GM21737 (cell line): ENCODE measurements around the gene RBM48.
"Not testable (repeated sequence)": the region's sequence is repeated elsewhere in the genome, so short reads cannot be mapped to it uniquely, and the experiment has no call there.

Source experiments
- ATAC-seq: cut with Tn5 transposase; IDR thresholded peaks from one replicate; pipeline ENCODE4 v1.9.1; 2021; ENCODE audit warnings: mild to moderate bottlenecking, moderate library complexity; ENCODE audit not compliant: unreplicated experiment

The RBM48 gene

DNA sequence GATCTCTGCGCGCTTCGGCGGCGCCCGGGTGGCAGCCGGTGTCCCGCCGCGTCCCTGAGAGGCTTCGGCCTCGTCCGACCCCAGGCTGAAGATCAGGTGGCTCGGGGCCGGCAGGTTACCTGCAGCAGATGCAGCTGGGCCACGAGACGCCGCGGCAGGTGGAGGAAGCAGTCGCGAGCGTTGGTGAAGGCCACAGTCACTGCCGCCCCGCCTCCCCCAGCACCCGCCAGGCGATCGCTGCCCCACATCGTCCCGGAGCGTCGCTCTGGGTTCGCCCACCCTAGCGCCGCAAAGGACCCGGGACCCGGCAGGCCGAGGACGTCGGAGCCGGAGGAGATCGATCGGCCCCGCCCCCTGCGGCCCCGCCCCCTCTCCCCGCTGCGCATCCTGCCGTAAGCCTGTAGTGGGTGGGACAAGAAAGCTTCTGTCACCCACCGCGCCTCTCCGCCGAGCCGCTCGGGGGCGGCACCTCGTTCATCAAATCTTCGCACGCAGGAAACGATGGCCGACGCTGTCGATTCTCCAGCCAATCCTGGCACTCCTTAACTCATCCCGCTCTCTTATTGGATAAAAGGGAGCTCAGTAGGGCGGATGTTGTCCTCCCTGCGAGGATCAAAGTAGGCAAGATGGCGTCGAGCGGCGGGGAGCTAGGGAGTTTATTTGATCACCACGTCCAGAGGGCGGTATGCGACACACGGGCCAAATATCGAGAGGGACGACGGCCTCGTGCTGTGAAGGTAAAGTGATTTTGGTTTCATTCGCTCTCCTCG is at the start of gene RBM48, which contains the start of gene PEX1:
Gene RBM48, plus strand, starts transcription at position 608 of the 770 bp plus-strand sequence. Its CDS starts 19 bp downstream, at position 627.
Gene PEX1, minus strand, starts transcription at position 333 of the 770 bp plus-strand sequence. Its CDS starts 85 bp downstream, at position 248.
- ATAC-seq, result peak; percentile 96

DNA sequence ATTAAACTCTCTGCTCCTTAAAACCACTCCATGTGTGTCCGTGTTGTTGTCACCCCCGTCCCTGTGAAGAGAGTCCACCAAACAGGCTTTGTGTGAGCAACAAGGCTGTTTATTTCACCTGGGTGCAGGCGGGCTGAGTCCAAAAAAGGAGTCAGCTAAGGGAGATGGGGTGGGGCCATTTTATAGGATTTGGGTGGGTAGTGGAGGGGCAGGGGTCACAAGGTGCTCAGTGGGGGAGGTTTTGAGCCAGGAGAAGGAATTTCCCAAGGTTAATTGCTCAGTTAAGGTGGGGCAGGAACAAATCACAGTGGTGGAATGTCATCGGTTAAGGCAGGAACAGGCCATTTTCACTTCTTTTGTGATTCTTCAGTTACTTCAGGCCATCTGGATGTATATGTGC is 49.4 kb upstream of the RBM48 start:
- ATAC-seq, result not testable (repeated sequence)

DNA sequence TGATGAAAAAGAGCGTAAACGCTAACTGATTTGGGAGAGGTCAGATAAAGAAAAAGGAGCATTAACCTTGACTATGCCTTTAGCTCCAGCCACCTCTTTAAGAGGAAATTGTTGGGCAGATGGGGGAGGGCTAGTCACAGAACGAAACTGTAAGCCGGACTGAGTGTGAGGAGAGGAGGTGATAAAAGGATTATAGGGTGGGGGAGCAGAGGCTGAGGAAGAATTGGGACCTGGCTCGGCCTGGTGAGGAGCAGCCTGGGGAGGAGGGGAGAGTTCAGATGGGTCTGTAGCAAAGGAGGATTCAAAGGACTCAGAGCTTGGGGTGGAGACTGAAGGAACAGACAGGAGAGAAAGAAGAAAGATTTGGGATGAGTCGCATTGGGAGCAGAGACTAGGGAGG is 45.0 kb upstream of the RBM48 start:
- ATAC-seq, result not testable (repeated sequence)

DNA sequence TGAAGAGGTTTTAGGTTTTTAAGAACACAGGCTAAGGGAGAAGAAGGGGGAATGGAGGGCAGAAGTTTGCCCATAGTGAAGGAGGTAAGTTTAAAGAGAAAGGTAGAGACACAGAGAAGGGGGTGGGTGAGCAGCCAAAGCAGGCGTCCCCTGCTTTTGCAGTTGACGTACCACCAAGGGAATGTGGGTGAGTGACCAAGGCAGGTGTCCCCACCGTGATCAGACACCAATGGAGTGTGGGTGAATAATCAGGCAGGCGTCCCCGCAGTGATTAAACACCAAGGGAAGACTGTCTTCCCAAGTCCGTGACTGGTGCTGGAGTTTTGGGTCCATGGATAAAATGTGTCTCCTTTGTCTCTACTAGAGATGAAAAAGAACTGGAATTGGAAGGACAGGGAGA is 44.4 kb upstream of the RBM48 start:
- not testable (repeated sequence) for ATAC-seq

DNA sequence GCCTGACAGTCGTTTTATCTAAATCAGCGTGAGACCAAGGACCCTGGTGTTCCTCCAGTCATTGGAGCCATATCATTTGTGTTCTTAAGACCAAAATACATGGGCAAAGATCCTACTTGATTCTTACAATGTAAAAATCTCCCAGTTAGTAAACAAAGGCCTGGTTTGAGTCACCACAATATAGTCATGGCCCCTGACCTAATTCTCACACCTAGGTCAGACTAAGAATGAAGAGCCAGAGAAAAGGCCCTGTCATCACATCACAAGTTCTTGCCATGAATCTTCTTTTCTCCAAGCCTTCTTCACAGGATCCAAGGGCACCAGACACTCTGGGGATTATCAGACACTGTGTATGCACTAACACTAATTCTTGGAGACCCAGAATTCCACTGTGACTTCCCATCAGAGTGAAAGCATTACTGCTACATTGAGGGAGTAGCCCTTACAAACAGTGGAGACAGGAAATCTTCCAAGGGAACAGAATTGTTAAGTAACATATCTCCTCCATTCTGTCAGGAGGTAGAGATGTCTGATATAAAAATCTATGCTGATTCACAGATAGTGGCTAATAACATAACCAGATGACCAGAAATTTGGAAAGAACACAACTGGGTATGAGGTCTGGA is 43.2 kb upstream of the RBM48 start:
- no peak for ATAC-seq

DNA sequence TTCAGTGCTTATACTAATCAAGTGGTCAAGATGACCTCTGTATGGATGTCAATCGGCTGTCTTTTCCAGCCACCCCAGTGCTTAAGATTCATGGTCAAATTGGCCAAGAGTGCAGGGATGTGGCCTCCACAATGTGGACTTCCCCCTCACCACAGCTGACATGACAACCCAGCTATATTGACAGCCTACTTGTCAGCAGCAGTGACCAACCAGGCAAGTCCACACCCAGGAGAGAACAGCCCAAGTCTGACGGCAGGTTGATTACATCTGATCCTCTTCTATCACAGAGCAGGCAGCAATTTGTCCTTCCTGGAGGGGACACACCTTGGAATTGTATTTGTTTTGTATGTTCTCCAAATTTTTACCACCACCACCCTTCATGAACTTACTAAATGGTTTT is 42.6 kb upstream of the RBM48 start:
- ATAC-seq, result no peak

DNA sequence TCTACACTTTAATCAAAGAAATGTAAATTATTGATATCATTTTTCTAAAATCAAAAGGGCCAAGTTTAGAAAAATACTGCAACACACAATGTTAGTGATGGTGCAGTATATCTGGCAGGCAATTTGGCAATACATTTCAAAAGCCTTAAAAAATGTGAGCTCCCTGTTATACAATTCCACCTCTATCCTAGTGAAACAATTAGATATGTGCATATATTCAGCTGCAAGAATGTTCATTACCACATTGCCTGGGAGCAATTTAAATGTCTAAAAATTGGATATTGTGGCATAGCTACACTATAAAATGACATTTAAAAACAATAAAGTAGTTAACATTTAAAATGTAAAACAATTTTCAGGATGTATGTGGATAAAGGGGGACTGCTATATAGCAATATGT is 40.8 kb upstream of the RBM48 start:
- ATAC-seq, result no peak

DNA sequence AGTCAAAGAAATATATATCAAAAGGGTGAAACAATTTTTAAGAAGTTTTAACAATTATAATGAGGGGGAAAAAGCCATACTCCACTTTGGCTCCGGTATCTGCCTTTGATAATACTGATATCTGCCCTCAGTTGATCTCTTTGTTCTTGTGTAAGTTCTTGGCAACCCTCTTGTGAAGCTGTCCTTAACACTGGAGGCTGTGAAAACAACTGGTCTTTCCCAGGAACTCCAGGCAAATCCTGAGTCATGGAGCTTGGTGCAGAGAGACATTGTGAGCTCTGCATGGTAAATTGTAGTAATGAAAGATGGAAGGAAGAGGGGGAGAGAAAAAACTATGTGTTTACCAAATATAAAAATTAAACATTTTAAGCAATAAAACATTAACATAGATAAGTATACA is 39.0 kb upstream of the RBM48 start:
- ATAC-seq, result no peak

DNA sequence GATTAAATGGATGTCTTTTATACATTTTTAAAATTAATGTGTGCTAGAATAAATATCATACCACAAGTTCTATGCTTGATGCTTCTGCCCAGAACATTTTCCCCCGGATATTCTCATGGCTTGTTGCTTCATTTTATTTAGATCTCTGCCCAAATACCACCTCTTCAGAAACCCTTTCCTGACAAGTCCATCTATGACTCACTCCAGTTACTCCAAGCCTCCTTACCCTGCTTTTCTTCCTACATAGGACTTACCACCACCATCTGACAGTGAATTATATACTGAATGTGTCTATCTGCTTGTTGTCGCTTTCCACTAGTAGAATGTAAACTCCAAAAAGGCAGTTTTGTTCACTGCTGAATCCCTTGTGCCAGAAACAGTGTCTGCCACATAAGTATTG is 31.7 kb upstream of the RBM48 start:
- no peak for ATAC-seq

DNA sequence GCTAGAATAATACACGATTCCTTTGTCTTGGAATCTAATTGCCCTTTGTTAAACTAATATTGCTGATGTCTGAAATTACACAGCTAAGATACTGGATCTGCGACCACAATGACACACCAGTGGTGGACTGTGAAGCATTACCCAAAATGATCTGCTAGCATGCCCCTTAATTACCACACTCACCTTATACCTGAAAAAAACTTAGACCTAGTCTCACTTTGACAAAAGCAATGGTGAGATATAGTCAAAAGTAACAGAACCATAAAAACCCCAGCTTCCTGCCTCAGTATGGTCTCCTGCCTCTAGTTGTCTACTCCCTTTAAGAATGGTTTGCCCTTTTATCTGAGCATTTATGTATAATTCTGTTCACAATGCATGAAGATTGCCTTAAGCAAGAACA is 30.0 kb upstream of the RBM48 start:
- no peak for ATAC-seq

DNA sequence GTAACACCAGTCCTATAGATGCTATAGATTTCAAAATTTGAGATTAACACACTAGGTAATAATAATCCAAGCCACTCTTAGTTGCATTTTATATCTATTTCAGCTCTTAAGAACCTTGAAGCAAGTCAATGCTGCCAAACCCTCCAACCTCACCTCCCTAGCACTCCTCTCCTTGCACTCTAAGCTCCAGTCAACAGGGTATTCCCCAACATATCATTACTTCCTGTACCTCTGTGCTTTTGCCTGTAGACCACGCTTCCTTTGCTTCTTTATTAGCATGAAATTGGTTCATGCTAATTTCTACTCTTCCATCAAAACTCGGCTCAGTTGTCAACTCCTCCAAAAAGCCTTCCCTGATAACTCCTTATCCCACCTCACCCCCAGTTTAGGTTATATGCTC is 24.8 kb upstream of the RBM48 start:
- ATAC-seq, result no peak

DNA sequence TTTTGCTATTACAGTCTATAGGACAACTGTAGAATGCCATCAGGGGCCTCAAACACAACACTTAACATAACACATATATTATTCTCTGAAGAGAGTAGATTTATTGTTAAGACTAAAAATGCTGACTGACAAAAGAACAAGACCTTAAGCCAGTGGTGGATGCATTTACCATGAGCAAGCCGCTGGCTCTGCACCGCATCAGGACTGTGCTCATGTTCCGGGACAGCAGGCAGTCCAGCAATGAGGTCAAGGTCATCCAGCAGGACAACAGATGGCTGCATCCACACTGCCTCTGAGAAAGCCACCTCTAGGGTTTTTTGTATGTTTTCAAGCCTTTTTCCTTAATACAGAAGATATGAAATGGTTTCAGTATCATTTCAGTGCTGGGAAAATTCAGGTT is 24.0 kb upstream of the RBM48 start:
- no peak for ATAC-seq

DNA sequence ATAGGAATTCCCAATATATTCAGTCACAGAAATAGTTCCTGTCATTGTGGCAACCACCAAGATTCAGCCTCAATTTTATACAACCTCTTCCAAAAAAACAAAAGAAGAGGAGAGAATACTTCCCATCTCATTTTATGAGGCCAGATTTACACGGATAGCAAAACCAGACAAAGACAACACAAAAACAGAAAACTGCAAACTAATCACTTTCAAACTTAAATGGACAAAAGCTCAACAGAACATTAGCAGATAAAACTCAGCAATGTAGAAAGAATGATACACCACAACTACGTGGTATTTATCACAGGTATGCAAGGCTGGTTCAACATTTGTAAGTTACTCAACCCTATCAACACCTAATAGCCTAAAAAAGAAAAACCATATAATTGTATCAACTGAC is 22.2 kb upstream of the RBM48 start:
- ATAC-seq, result no peak

DNA sequence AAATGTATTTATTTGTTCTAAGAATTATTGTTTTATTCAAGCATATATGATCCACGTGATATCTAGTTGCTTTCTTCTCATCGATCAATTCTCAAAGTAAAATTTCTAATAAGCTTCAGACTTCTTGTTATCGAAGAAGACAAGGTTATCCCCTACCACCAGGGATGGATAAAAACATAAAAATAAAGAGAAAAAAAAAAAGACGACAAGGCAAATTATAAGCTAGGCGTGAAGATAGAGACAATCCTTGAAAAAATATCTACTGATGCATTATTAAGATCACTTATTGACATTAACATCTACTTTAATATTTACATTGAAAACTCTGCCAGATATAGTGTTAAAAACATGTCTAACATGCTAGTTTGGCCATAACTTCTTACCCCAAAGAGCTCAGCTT is 19.6 kb upstream of the RBM48 start:
- ATAC-seq, result no peak

DNA sequence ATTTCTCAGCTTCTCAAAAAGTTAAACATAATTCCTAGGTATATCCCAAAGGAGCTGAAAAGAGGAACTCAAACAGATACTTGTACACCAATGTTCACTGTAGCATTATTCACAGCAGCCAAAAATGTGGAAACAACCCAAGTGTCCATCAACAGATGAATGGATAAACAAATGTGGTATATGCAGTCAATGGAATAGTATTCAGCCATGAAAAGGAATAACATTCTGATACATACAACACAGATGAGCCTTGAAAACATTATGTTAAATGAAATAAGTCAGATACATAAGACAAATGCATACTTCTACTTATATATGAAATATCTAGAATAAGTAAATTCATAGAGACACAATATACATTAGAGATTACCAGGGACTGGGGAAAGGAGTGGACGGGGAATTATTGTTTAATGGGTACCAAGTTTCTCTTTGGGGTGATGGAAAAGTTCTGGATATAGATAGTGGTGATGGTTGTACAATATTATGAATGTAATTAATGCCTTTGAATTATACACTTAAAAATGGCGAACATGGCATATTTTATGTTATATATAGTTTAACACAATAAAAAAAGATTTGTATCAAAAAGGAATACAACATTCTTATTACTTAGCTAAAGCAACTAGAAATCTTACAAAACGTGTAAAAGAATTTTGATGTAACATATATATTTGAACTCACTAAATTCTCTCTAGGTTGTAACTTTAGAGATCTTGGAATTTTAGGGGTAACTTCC is 15.3 kb upstream of the RBM48 start:
- ATAC-seq, result no peak

DNA sequence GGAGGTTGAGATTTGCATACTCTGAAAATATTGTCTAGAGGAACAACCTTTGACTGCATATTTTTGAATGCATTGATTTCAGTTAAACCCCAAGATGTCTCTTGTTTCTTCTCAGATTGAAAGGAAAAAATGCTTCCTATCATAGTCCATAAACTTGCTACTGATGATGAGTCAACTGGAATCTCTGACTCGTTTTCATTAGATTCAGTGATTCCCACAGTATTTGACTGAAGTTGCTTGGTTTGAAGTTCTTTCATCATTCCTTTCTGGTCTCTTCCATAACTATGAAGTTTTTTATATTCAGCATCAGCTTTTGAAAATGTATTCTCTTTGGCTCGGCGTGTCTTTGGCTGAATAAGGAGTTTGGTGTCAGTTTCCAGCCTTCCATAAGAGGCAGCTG is 11.0 kb upstream of the RBM48 start:
- ATAC-seq, result no peak

DNA sequence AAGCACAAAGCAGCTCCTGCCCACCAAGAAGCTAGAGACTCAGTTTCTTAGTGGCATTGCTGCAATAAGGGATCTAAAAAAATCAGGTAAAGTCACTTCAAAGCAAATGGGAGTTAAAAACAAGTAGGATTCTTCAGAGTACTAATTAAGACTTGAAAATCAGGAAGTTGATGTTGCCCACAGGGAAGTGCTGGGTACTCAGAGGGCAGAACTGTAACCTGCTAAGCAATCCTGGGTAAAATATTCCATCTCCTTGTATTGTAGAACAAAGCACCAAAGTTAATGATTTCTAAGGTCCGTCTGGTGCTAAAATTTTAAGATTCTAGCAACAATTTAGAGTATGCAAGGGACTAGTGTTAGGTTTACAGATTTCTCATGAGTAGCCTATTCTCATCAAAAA is 8.6 kb upstream of the RBM48 start:
- ATAC-seq, result no peak

DNA sequence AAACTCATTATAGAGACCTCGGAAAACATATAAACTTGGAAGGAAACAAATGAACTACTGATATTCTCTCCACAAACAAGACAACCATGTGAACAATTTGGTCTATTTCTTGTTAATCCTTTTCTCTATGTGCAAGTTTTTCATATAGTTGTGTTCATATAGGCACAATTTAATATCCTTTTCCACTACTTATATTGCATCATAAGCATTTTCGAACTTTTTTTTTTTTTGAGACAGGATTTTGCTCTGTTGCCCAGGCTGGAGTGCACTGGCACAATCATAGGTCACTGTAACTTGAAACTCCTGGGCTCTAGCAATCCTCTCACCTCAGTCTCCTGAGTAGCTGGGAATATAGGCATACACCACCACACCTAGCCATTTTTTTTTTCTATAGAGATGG is 5.5 kb upstream of the RBM48 start:
- no peak for ATAC-seq

DNA sequence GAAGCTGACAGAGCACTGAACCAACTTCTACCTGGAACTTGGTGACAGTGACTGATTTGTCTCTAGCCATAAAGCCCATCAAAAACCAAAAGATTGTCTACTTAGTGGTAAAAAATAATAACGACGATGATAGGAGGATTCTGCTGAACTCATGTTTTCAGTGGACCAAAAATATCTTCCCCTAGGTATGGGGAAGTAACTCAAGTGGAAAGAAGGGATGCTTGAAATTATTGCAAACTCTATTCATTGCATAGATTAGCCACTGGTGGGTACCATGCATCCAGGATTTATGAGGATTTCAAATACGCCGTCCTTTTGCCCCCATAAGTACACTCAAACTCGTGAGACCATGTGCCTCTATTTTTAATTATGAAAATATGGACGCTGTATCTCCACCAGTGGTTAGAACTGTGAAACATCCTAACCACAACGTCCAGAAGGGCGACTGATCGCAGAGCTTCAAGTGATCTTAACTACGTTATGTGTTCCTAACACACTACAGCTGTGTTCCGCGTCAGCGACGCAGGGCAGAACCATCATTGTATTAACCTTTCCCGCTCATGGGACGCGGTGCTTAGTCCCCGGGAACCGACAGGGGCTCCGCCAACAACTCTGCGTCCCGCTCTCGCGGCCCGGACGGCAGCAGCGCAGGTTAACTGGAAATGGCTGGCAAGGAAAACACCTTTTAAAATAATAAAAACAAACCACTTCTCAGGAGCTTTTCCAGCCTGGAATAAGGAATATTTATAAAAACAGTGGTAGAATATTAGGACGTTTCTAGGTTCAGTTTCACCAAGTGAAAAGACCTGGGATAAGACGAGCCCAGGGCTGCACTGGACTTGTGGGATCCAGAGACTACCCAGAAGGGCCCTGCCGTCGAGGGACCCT is 1.1 kb upstream of the RBM48 start:
- no peak for ATAC-seq

DNA sequence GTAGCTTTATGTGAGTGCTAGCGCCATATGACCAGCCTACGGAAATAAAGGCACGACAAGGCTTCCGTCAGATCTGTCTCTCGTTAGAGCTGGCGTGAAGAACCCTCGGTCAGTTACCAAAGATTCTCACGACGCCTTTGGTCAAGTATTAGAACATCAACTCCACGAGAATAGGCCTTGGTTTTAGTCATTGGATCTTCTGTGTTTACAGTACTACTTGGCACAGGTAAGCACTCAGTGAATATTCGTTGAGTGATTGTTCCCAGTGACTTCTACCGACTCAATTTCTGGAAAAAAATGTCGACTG is 316 bp downstream of the RBM48 start:
- peak; percentile 4 for ATAC-seq

DNA sequence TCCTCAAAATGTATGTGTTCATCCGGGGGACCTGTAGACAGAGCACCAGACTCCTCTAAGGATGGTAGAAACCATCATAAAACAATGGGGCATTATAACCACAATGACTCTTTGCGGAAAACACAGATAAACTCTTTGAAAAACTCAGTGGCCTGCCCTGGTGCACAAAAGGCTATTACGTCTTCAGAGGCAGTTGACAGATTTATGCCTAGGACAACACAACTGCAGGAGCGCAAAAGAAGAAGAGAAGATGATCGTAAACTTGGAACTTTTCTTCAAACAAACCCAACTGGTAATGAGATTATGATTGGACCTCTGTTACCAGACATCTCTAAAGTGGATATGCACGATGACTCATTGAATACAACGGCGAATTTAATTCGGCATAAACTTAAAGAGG is 6.0 kb downstream of the RBM48 start:
- no peak for ATAC-seq
